ENCODE data around the gene TYW5. TPM values are rescaled to one million over a fixed set of nuclear protein-coding genes. Genes with fewer than 3 reads are reported as not detected.

TYW5 gene
- total RNA-seq, 1 experiment from 2014 or later: 7.1 TPM

DNA sequence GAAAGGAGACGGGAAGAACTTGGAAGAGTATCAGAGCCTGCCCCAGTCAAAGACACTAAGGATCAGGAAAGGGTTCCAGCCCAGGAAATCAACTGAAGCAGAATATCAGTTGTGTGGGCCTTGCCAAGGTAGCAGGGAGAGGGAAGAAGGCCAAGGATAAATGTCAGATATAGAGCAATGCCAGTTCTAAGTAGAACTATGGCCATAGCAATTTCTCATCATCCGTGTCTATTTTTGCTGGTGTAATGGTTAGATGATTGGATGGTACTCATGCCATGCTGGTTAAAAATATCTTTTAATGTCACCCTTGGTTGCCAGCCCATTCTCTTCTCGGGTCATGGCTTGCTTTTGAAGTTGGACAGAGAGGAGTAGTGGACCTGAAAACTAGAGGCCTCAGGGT, 42.0 kb upstream of the TYW5 start:
- no TSS peak for BruUV-seq (replicated peaks)
- Histone ChIP-seq H3K27me3 (ENCODE audit: control insufficient read depth, insufficient read depth, low read length) (no peaks in the 10 kb centered on the region), H3K9me3 (ENCODE audit: control insufficient read depth, insufficient read depth, low read depth, low read length) (no peaks in the 10 kb centered on the region), H3K36me3 (ENCODE audit: control insufficient read depth, insufficient read depth, low read length) (no peaks in the 10 kb centered on the region), H3K4me3 (ENCODE audit: low read depth in 2 of 2, low read length in 2 of 2) (no peak overlapping the region), H3K4me1 (ENCODE audit: control insufficient read depth, insufficient read depth, low read length) (no peaks in the 10 kb centered on the region), H3K27ac (ENCODE audit: low read length) (no peak overlapping the region)
- TF ChIP-seq POLR2AphosphoS5 (IDR thresholded peaks at IDR 0.05; ENCODE audit: low read depth, low read length): no peak
- TF ChIP-seq, protein P1, sequence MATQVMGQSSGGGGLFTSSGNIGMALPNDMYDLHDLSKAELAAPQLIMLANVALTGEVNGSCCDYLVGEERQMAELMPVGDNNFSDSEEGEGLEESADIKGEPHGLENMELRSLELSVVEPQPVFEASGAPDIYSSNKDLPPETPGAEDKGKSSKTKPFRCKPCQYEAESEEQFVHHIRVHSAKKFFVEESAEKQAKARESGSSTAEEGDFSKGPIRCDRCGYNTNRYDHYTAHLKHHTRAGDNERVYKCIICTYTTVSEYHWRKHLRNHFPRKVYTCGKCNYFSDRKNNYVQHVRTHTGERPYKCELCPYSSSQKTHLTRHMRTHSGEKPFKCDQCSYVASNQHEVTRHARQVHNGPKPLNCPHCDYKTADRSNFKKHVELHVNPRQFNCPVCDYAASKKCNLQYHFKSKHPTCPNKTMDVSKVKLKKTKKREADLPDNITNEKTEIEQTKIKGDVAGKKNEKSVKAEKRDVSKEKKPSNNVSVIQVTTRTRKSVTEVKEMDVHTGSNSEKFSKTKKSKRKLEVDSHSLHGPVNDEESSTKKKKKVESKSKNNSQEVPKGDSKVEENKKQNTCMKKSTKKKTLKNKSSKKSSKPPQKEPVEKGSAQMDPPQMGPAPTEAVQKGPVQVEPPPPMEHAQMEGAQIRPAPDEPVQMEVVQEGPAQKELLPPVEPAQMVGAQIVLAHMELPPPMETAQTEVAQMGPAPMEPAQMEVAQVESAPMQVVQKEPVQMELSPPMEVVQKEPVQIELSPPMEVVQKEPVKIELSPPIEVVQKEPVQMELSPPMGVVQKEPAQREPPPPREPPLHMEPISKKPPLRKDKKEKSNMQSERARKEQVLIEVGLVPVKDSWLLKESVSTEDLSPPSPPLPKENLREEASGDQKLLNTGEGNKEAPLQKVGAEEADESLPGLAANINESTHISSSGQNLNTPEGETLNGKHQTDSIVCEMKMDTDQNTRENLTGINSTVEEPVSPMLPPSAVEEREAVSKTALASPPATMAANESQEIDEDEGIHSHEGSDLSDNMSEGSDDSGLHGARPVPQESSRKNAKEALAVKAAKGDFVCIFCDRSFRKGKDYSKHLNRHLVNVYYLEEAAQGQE (IDR thresholded peaks at IDR 0.05; ENCODE audit: insufficient read depth in 1 of 2, low read depth in 2 of 2, low read length in 1 of 2): no peak
- TF ChIP-seq, protein P2, sequence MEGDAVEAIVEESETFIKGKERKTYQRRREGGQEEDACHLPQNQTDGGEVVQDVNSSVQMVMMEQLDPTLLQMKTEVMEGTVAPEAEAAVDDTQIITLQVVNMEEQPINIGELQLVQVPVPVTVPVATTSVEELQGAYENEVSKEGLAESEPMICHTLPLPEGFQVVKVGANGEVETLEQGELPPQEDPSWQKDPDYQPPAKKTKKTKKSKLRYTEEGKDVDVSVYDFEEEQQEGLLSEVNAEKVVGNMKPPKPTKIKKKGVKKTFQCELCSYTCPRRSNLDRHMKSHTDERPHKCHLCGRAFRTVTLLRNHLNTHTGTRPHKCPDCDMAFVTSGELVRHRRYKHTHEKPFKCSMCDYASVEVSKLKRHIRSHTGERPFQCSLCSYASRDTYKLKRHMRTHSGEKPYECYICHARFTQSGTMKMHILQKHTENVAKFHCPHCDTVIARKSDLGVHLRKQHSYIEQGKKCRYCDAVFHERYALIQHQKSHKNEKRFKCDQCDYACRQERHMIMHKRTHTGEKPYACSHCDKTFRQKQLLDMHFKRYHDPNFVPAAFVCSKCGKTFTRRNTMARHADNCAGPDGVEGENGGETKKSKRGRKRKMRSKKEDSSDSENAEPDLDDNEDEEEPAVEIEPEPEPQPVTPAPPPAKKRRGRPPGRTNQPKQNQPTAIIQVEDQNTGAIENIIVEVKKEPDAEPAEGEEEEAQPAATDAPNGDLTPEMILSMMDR (IDR thresholded peaks at IDR 0.05): no peak
- ChIA-PET POLR2A (no interaction called here), CTCF (no interaction called here)
- in situ Hi-C loops (cut with HindIII; ENCODE audit: low pct_unique_long_range_greater_than_20kb, low sequenced_read_pairs) (no loop called here), intact Hi-C loops (cut with micrococcal nuclease; ENCODE audit: unreplicated experiment) (no loop called here)
- no peak for DNase-seq (ENCODE audit: low read depth, low spot score)
- no peak for ATAC-seq

DNA sequence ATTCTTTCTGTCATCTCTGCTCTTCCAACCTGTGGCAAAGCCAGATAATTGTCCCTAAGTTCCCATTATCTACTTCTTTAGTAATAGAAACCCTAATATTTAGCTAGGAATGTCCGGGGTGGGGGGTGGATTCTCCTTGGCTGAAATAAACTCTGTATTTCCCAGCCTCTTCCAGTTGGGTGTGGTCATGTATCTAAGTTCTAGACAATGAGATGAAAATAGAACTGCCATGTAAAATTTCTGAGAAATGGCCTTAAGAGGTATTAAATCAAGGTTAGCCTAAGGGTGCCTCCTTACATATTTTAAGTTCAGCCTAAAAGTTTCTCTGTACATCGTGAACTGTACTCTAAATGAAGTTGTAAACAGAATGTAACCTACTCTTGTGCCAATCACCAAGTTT, 39.6 kb upstream of the TYW5 start:
- ChIA-PET POLR2A (no interaction called here), CTCF (no interaction called here)
- Histone ChIP-seq H3K27ac (ENCODE audit: low read length) (no peak overlapping the region), H3K27me3 (ENCODE audit: control insufficient read depth, insufficient read depth, low read length) (no peaks in the 10 kb centered on the region), H3K9me3 (ENCODE audit: control insufficient read depth, insufficient read depth, low read depth, low read length) (no peaks in the 10 kb centered on the region), H3K36me3 (ENCODE audit: control insufficient read depth, insufficient read depth, low read length) (no peaks in the 10 kb centered on the region), H3K4me3 (ENCODE audit: low read depth in 2 of 2, low read length in 2 of 2) (no peak overlapping the region), H3K4me1 (ENCODE audit: control insufficient read depth, insufficient read depth, low read length) (no peaks in the 10 kb centered on the region)
- intact Hi-C loops (cut with micrococcal nuclease; ENCODE audit: unreplicated experiment) (no loop called here), in situ Hi-C loops (cut with HindIII; ENCODE audit: low pct_unique_long_range_greater_than_20kb, low sequenced_read_pairs) (no loop called here)
- BruUV-seq (replicated peaks): no TSS peak
- TF ChIP-seq POLR2AphosphoS5 (IDR thresholded peaks at IDR 0.05; ENCODE audit: low read depth, low read length): no peak
- TF ChIP-seq, protein P1 (IDR thresholded peaks at IDR 0.05; ENCODE audit: insufficient read depth in 1 of 2, low read depth in 2 of 2, low read length in 1 of 2): no peak
- TF ChIP-seq SIN3A (IDR thresholded peaks at IDR 0.05; ENCODE audit: borderline replicate concordance, insufficient read depth, low read depth, low read length): no peak
- ATAC-seq: no peak
- DNase-seq (ENCODE audit: low read depth, low spot score): no peak
